ENCODE results near the gene CPT1B.
"Not testable (repeated sequence)": the region's sequence is repeated elsewhere in the genome, so short reads cannot be mapped to it uniquely, and the experiment has no call there.

The CPT1B gene

GRCh38 chr22:50545522-50546325 is 32.5 kb downstream of the CPT1B start, which contains the start of gene KLHDC7B:
TSS of gene KLHDC7B (plus strand) at chr22:50545899. CDS start at chr22:50546244, 345 bp downstream.
- no peak for DNase-seq (ENCODE audit: low read depth in 2 of 2)

- no peak for DNase-seq (ENCODE audit: low read depth in 2 of 2)
Observed at GRCh38 chr22:50544746-50545253, 33.4 kb downstream of the CPT1B start.

GRCh38 chr22:50544078-50544745 is 34.0 kb downstream of the CPT1B start:
- DNase-seq (ENCODE audit: low read depth in 2 of 2) = peak; percentile 66 to 73

GRCh38 chr22:50542416-50542927 is 35.8 kb downstream of the CPT1B start:
- no peak for DNase-seq (ENCODE audit: low read depth in 2 of 2)

- DNase-seq (ENCODE audit: low read depth in 2 of 2) = not testable (repeated sequence)
Observed at GRCh38 chr22:50541667-50542026, 36.6 kb downstream of the CPT1B start.

GRCh38 chr22:50540381-50540780 is 37.8 kb downstream of the CPT1B start:
- DNase-seq (ENCODE audit: low read depth in 2 of 2) = no peak

GRCh38 chr22:50537765-50538164 is 40.5 kb downstream of the CPT1B start:
- DNase-seq (ENCODE audit: low read depth in 2 of 2) = no peak

GRCh38 chr22:50536226-50536625 is 42.0 kb downstream of the CPT1B start:
- no peak for DNase-seq (ENCODE audit: low read depth in 2 of 2)

- no peak for DNase-seq (ENCODE audit: low read depth in 2 of 2)
Observed at GRCh38 chr22:50535113-50535512, 43.1 kb downstream of the CPT1B start.

GRCh38 chr22:50533856-50534711 is 44.1 kb downstream of the CPT1B start:
- DNase-seq (ENCODE audit: low read depth in 2 of 2) = not testable (repeated sequence)

- no peak for DNase-seq (ENCODE audit: low read depth in 2 of 2)
Observed at GRCh38 chr22:50532824-50533796, 45.1 kb downstream of the CPT1B start.

- DNase-seq (ENCODE audit: low read depth in 2 of 2) = no peak
Observed at GRCh38 chr22:50531962-50532674, 46.1 kb downstream of the CPT1B start.

GRCh38 chr22:50531546-50531961 is 46.7 kb downstream of the CPT1B start:
- peak in 1 of 2 donors; percentile 62 for DNase-seq (ENCODE audit: low read depth in 2 of 2)

GRCh38 chr22:50530877-50531545 is 47.2 kb downstream of the CPT1B start:
- DNase-seq (ENCODE audit: low read depth in 2 of 2) = peak; percentile 57 to 75

GRCh38 chr22:50530580-50530876 is 47.7 kb downstream of the CPT1B start:
- peak in 1 of 2 donors; percentile 43 for DNase-seq (ENCODE audit: low read depth in 2 of 2)

- DNase-seq (ENCODE audit: low read depth in 2 of 2) = peak in 1 of 2 donors; percentile 60
Observed at GRCh38 chr22:50529897-50530579, 48.2 kb downstream of the CPT1B start, which contains the start of gene TYMP. TSS of gene TYMP (minus strand) at chr22:50530012. CDS start at chr22:50529709, 303 bp downstream.

- no peak for DNase-seq (ENCODE audit: low read depth in 2 of 2)
Observed at GRCh38 chr22:50529416-50529896, 48.8 kb downstream of the CPT1B start.

GRCh38 chr22:50528682-50529415 is 49.4 kb downstream of the CPT1B start:
- no peak for DNase-seq (ENCODE audit: low read depth in 2 of 2)

Measured in activated CD4-positive, alpha-beta T cell treated with anti-CD3 and anti-CD28 coated beads for 24 hours (primary cell).